ENCODE data around the gene WBP2NL. TPM values are rescaled to one million over a fixed set of nuclear protein-coding genes. Genes with fewer than 3 reads are reported as not detected.

WBP2NL gene
- total RNA-seq, 1 experiment from 2014 or later = 0.22 TPM

GRCh38 chr22:42010778-42011177, 12.2 kb downstream of the WBP2NL start:
- no peak for DNase-seq
- Histone ChIP-seq H3K14ac (ENCODE audit: insufficient read depth, low read length) (no peak overlapping the region), H3K9me3 (ENCODE audit: control insufficient read depth, low read depth, low read length) (no peaks in the 10 kb centered on the region), H3K56ac (ENCODE audit: insufficient read length, low read depth, low read length) (no peak overlapping the region), H3K79me2 (ENCODE audit: insufficient read depth, low read length) (no peaks in the 10 kb centered on the region), H4K5ac (ENCODE audit: insufficient read length, low read depth, low read length) (no peak overlapping the region), H4K8ac (replicated peaks; ENCODE audit: insufficient read length, low read depth, low read length) (no peak overlapping the region), H2BK120ac (ENCODE audit: low read depth, low read length, poor library complexity, severe bottlenecking) (no peak overlapping the region), H2BK12ac (ENCODE audit: insufficient read length, low read depth, low read length) (no peak overlapping the region), H2BK15ac (ENCODE audit: low read depth, low read length) (no peak overlapping the region), H3T11ph (ENCODE audit: low read length) (no peak overlapping the region), H2BK5ac (ENCODE audit: insufficient read length, low read length) (no peak overlapping the region), H3K79me1 (ENCODE audit: insufficient read depth, low read depth, low read length, poor library complexity, severe bottlenecking) (no peaks in the 10 kb centered on the region), H2AK5ac (ENCODE audit: insufficient read length, low read length) (no peak overlapping the region), H4K20me1 (ENCODE audit: control insufficient read depth, insufficient read depth, insufficient read length) (no peaks in the 10 kb centered on the region), H3K27me3 (ENCODE audit: insufficient read depth, low read length) (no peaks in the 10 kb centered on the region), H3K4ac (ENCODE audit: low read depth, low read length) (no peak overlapping the region), H4K91ac (ENCODE audit: insufficient read length, low read depth, low read length) (no peak overlapping the region), H3K23me2 (ENCODE audit: insufficient read length, low read depth, low read length, poor library complexity, severe bottlenecking) (no peaks in the 10 kb centered on the region), H3K23ac (ENCODE audit: insufficient read length, low read depth, low read length) (no peak overlapping the region), H3K9ac (ENCODE audit: extremely low read depth, insufficient read length, low read length) (no peak overlapping the region), H3K4me1 (ENCODE audit: insufficient read depth, low read length) (no peaks in the 10 kb centered on the region), H3K4me2 (ENCODE audit: insufficient read depth, insufficient read length, low read length) (no peak overlapping the region), H2AFZ (ENCODE audit: low read length) (no peak overlapping the region), H3K27ac (ENCODE audit: insufficient read length, low read depth, low read length) (no peak overlapping the region), H3K18ac (ENCODE audit: insufficient read length, low read depth, low read length) (no peak overlapping the region), H2BK20ac (ENCODE audit: low read depth, low read length, poor library complexity, severe bottlenecking) (no peak overlapping the region)
- H3K36me3 Mint-ChIP-seq (ENCODE audit: insufficient read depth in 1 of 3, low read depth in 3 of 3) = peaks cover 0 to 8% (median 6%) of the 10 kb centered on the region in 3 experiments; a peak in 2 of 7 replicates
- TF ChIP-seq CTCF (conservative IDR thresholded peaks at IDR 0.05) = no peak
- WGBS (ENCODE audit: extremely low coverage, insufficient read length, low lambda C conversion rate) = no CpG with 5 or more reads among the region's 7 CpGs
- peaks cover 46% of the 10 kb centered on the region for H3K27me3 Mint-ChIP-seq (ENCODE audit: low read depth)
- no peak overlapping the region for H3K4me3 Mint-ChIP-seq
- H3K9me3 Mint-ChIP-seq = peaks cover 16 to 19% of the 10 kb centered on the region in 2 experiments
- H3K4me1 Mint-ChIP-seq = no peaks in the 10 kb centered on the region
- no peak overlapping the region for H3K27ac Mint-ChIP-seq
